HCT116 (cell line): ENCODE results near the gene CCDC158. TPM values are rescaled to one million over a fixed set of nuclear protein-coding genes. Genes with fewer than 3 reads are reported as not detected.

Experiments
- ATAC-seq: fragments of 200-7000 bp; cut with Tn5 transposase; 2 replicates; pipeline ENCODE4 v1.9.1; 2020; ENCODE audit warnings: mild to moderate bottlenecking, moderate library complexity
- BruUV-seq: library from RNA; stranded (reverse); fragments of 400-500 nt; replicated peaks from 2 replicates; lab custom pipeline; 2021; lab: Mats Ljungman, UMichigan
- CTCF ChIA-PET: fragments of 300-600 bp; sonication (Branson Sonifier 250); formaldehyde crosslinking; loops from one replicate; lab custom pipeline; 2021; ENCODE audit warnings: antibody characterized with exemption; lab: Charles Lee
- POLR2A ChIA-PET: fragments of 300-600, 350-600 bp; sonication (Branson Sonifier 250); formaldehyde crosslinking; loops from one replicate; lab custom pipeline; 2021; ENCODE audit warnings: antibody characterized with exemption; lab: Charles Lee
- RAD21 ChIA-PET, 2 experiments: fragments of 300-600 bp; sonication (Branson Sonifier 250); formaldehyde crosslinking; loops; one replicate each; lab custom pipeline; 2023; ENCODE audit warnings: low total read pairs in 2 of 2; ENCODE audit not compliant: uncharacterized antibody in 2 of 2, unreplicated experiment in 2 of 2, low non-redundant PET in 1 of 2; lab: Charles Lee
- DNase-seq: peaks from one replicate; pipeline ENCODE4 v3.0.0-alpha.2; 2010; ENCODE audit warnings: low read depth, low spot score
- H2AFZ ChIP-seq: fragments of 200-600 bp; shearing (Covaris generic), sonication (generic); 2 replicates; pipeline ENCODE4 v1.6.1; 2017; ENCODE audit warnings: low read depth, mixed run types, mixed read lengths, antibody characterized with exemption, low read length; ENCODE audit not compliant: poor library complexity, severe bottlenecking
- H3K27ac ChIP-seq: 2 replicates; pipeline ENCODE4 v1.5.1; 2012; ENCODE audit warnings: low read depth, low read length
- H3K27me3 ChIP-seq: fragments of 200-600 bp; sonication (generic); 2 replicates; pipeline ENCODE4 v1.6.1; 2016; ENCODE audit warnings: mixed run types, low read length, mixed read lengths; ENCODE audit not compliant: insufficient read depth
- H3K36me3 ChIP-seq, 2 experiments: fragments of 200-500 bp in 1 of 2; fragments of 200-600 bp in 1 of 2; sonication (Bioruptor generic) in 1 of 2; sonication (generic) in 1 of 2; 2 replicates each; pipeline versions ENCODE4 v1.5.1 to v1.6.1; 2014 to 2016; ENCODE audit warnings: low read length in 2 of 2, inconsistent platforms in 1 of 2, mixed read lengths in 1 of 2, mixed run types in 1 of 2; ENCODE audit not compliant: insufficient read depth in 2 of 2, control insufficient read depth in 1 of 2
- H3K4me1 ChIP-seq, 2 experiments: fragments of 200-600 bp in 1 of 2; sonication (generic) in 1 of 2; 2 replicates each; pipeline versions ENCODE4 v1.5.1 to v1.6.1; 2012 to 2017; ENCODE audit warnings: low read length in 2 of 2, inconsistent platforms in 1 of 2, mild to moderate bottlenecking in 1 of 2, mixed read lengths in 1 of 2, mixed run types in 1 of 2, moderate library complexity in 1 of 2; ENCODE audit not compliant: insufficient read depth in 2 of 2, control insufficient read depth in 1 of 2
- H3K4me2 ChIP-seq: fragments of 200-600 bp; sonication (generic); 2 replicates; pipeline ENCODE4 v1.6.1; 2017; ENCODE audit warnings: mixed run types, low read length, mixed read lengths
- H3K4me3 ChIP-seq, 2 experiments: fragments of 200-600 bp in 1 of 2; sonication (generic) in 1 of 2; replicated peaks in 1 of 2; 2 replicates each; pipeline ENCODE4 v1.5.1; 2011 to 2016; ENCODE audit warnings: low read length in 2 of 2, control low read depth in 1 of 2, low read depth in 1 of 2, mild to moderate bottlenecking in 1 of 2, mixed read lengths in 1 of 2, mixed run types in 1 of 2
- H3K79me2 ChIP-seq: fragments of 200-600 bp; sonication (generic); 2 replicates; pipeline ENCODE4 v1.6.1; 2017; ENCODE audit warnings: mild to moderate bottlenecking, mixed run types, low read length, moderate library complexity, mixed read lengths; ENCODE audit not compliant: insufficient read depth
- H3K9ac ChIP-seq: fragments of 200-600 bp; sonication (generic); 2 replicates; pipeline ENCODE4 v1.6.1; 2016; ENCODE audit warnings: low read length, mixed read lengths
- H3K9me2 ChIP-seq: fragments of 200-600 bp; sonication (generic), shearing (Covaris generic); 2 replicates; pipeline ENCODE4 v1.6.1; 2017; ENCODE audit warnings: mixed run types, mild to moderate bottlenecking, moderate library complexity; ENCODE audit not compliant: insufficient read depth
- H3K9me3 ChIP-seq, 2 experiments: fragments of 200-500 bp in 1 of 2; fragments of 200-600 bp in 1 of 2; sonication (Bioruptor generic) in 1 of 2; sonication (generic) in 1 of 2; 2 replicates each; pipeline ENCODE4 v1.6.1; 2014 to 2017; ENCODE audit warnings: low read length in 2 of 2, mixed read lengths in 2 of 2, inconsistent platforms in 1 of 2, low read depth in 1 of 2, mild to moderate bottlenecking in 1 of 2, mixed run types in 1 of 2, moderate library complexity in 1 of 2; ENCODE audit not compliant: control insufficient read depth in 1 of 2, insufficient read depth in 1 of 2
- H4K20me1 ChIP-seq: fragments of 200-600 bp; sonication (generic), shearing (Covaris generic); 2 replicates; pipeline ENCODE4 v1.6.1; 2017; ENCODE audit warnings: mixed run types, mild to moderate bottlenecking, moderate library complexity; ENCODE audit not compliant: insufficient read depth
- ELF1 ChIP-seq: IDR thresholded peaks from 2 replicates; pipeline ENCODE4 v1.6.1; 2012; ENCODE audit warnings: low read depth, borderline replicate concordance
- EZH2phosphoT487 ChIP-seq: fragments of 200-600 bp; IDR thresholded peaks from 2 replicates; pipeline ENCODE4 v1.6.1; 2018; ENCODE audit warnings: antibody characterized with exemption, borderline replicate concordance
- JUND ChIP-seq: IDR thresholded peaks from 2 replicates; pipeline ENCODE4 v1.6.1; 2012
- MAX ChIP-seq: IDR thresholded peaks from 2 replicates; pipeline ENCODE4 v1.6.1; 2012
- RAD21 ChIP-seq: IDR thresholded peaks from 2 replicates; pipeline ENCODE4 v1.6.1; 2012; ENCODE audit warnings: low read depth, mild to moderate bottlenecking
- REST ChIP-seq: IDR thresholded peaks from 2 replicates; pipeline ENCODE4 v1.6.1; 2012; ENCODE audit warnings: low read depth
- SRF ChIP-seq: IDR thresholded peaks from 2 replicates; pipeline ENCODE4 v1.6.1; 2012; ENCODE audit warnings: low read depth
- ZFX ChIP-seq: fragments of 450-650 bp; IDR thresholded peaks from 2 replicates; pipeline ENCODE4 v1.6.1; 2017
- ZNF274 ChIP-seq: fragments of 200-500 bp; sonication (Bioruptor generic); IDR thresholded peaks from 2 replicates; pipeline ENCODE4 v1.6.1; 2014; ENCODE audit warnings: mild to moderate bottlenecking, low read depth, low read length, inconsistent platforms
- intact Hi-C: fragments of 100-400 bp; cut with micrococcal nuclease; formaldehyde crosslinking; loops from 2 replicates; pipeline ENCODE4 v1.10.0; 2022
- total RNA-seq: library from RNA; stranded (reverse); gene quantifications from one replicate; pipeline ENCODE4 v1.2.1, GENCODE V29; 2021; ENCODE audit not compliant: unreplicated experiment

Gene CCDC158
- total RNA-seq, 1 experiment from 2014 or later: not detected

DNA sequence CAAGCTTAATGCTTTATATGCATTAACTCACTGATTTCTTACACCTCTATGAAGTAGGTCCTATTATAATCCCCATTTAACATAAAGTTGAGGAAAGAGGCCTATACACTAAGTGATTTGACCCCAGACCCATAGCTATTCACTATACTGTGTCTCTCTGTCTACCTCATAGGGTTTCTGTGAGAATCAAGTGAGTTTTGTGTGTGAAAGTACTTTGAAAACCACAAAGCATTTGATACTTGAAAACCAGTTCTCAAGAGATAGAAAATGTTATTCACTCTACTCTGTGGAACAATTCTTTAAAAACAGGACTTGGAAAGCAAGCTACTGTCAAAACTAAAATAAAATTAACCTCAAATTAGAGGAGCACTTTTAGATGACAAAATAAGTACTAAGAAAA lies 49.1 kb upstream of the CCDC158 start (continued):
- no peak for TF ChIP-seq EZH2phosphoT487
- no peak for TF ChIP-seq SRF
- no peak for TF ChIP-seq ZFX
- no peak for TF ChIP-seq ZNF274
- TF ChIP-seq RAD21: no peak
- no peak for TF ChIP-seq ELF1
- no peak for TF ChIP-seq JUND
- no peak for TF ChIP-seq MAX

DNA sequence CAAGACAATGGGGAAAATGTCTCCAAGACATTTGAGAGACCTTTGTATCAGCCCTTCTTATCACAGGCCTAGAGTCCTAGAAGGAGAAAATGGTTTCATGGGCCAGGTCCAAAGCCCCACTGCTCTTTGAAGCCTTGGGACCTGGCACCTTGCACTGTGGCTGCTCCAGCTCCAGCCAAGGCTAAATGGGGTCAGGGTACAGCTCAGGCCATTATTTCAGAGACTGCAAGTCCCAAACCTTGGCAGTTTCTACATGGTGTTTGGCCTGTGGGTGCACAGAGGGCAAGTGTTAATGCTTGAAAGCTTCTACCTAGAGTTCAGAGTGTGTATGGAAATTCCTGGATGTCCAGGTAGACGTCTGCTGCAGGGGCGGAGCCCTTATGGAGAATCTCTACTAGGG lies 42.6 kb upstream of the CCDC158 start:
- H3K27ac ChIP-seq: no peak overlapping the region

More for the DNA sequence above, 42.6 kb upstream of the CCDC158 start:
- Histone ChIP-seq H3K4me3 (no peak overlapping the region), H3K9me2 (no peaks in the 10 kb centered on the region), H3K79me2 (no peaks in the 10 kb centered on the region), H3K9me3 (no peaks in the 10 kb centered on the region; a peak in 1 of 4 replicates), H3K4me2 (no peak overlapping the region), H3K4me1 (peaks cover 15 to 26% of the 10 kb centered on the region in 2 experiments), H3K9ac (no peak overlapping the region), H3K36me3 (no peaks in the 10 kb centered on the region), H2AFZ (no peak overlapping the region), H4K20me1 (no peaks in the 10 kb centered on the region), H3K27me3 (no peaks in the 10 kb centered on the region)
- CTCF ChIA-PET: no interaction called here
- POLR2A ChIA-PET: no interaction called here
- RAD21 ChIA-PET: no interaction called here
- DNase-seq (no peak), ATAC-seq (no peak)
- intact Hi-C loops: no loop called here
- no peak for TF ChIP-seq REST
- BruUV-seq: no TSS peak
